Gastrocnemius medialis (tissue), 4 donors: ENCODE results near the gene SLAMF8.

Experiments
- CTCF ChIP-seq, 5 experiments: fragments of 450-650 bp in 3 of 5; fragments of 200-600 bp in 2 of 5; sonication (generic) in 2 of 5; IDR thresholded peaks in 4 of 5; conservative IDR thresholded peaks in 1 of 5; 1 replicate in 4 of 5; 2 replicates in 1 of 5; pipeline ENCODE4 v1.5.1; 2016 to 2019; ENCODE audit warnings: antibody characterized with exemption in 5 of 5, mild to moderate bottlenecking in 3 of 5, moderate library complexity in 3 of 5
- POLR2A ChIP-seq, 2 donors: fragments of 450-650 bp; IDR thresholded peaks; one replicate each; pipeline ENCODE4 v1.6.1; 2017; ENCODE audit warnings: antibody characterized with exemption in 2 of 2, mild to moderate bottlenecking in 2 of 2, moderate library complexity in 2 of 2

GRCh38 chr1:159849626-159850366, 23.1 kb downstream of the SLAMF8 start:
- TF ChIP-seq CTCF (IDR thresholded peaks at IDR 0.05 in 4 of 5, conservative IDR thresholded peaks at IDR 0.05 in 1 of 5) (no peak), POLR2A (IDR thresholded peaks at IDR 0.05) (no peak)
